ENCODE measurements around the gene OTX1.

- TF ChIP-seq CTCF (IDR thresholded peaks at IDR 0.05) (no peak), EP300 (IDR thresholded peaks at IDR 0.05) (no peak)
These were observed 42.7 kb upstream of the OTX1 start for GRCh38 chr2:63007813-63008458.

Data from upper lobe of left lung (tissue), 4 donors.